Liver (tissue), 3 donors: ENCODE results near the gene APOBEC3A.

Experiments used
- EGR1 ChIP-seq, 2 donors: IDR thresholded peaks; 2 replicates each; pipeline ENCODE4 v1.6.1; 2016 to 2018; ENCODE audit warnings: antibody characterized with exemption in 2 of 2, low read depth in 2 of 2
- FOXA1 ChIP-seq: IDR thresholded peaks from 2 replicates; pipeline ENCODE4 v1.6.1; 2016; ENCODE audit warnings: antibody characterized with exemption
- JUND ChIP-seq, 2 donors: IDR thresholded peaks; 2 replicates each; pipeline ENCODE4 v1.6.1; 2016; ENCODE audit warnings: antibody characterized with exemption in 2 of 2
- RAD21 ChIP-seq, 2 donors: IDR thresholded peaks; 2 replicates each; pipeline ENCODE4 v1.6.1; 2016; ENCODE audit warnings: antibody characterized with exemption in 2 of 2, mild to moderate bottlenecking in 2 of 2
- SP1 ChIP-seq: IDR thresholded peaks from 2 replicates; pipeline ENCODE4 v1.6.1; 2018; ENCODE audit warnings: antibody characterized with exemption, mild to moderate bottlenecking
- TAF1 ChIP-seq: conservative IDR thresholded peaks from 2 replicates; pipeline ENCODE4 v1.6.1; 2016; ENCODE audit warnings: antibody characterized with exemption, mild to moderate bottlenecking
- YY1 ChIP-seq: IDR thresholded peaks from 2 replicates; pipeline ENCODE4 v1.6.1; 2016; ENCODE audit warnings: antibody characterized with exemption, mild to moderate bottlenecking
- TF ChIP-seq, protein P1 (sequence below): fragments of 150-350 bp; IDR thresholded peaks from 2 replicates; pipeline ENCODE4 v1.5.1; 2017; ENCODE audit warnings: improper control_type of control experiment, low read depth, low read length; ENCODE audit not compliant: missing input control
- TF ChIP-seq, protein P2 (sequence below): IDR thresholded peaks from 2 replicates; pipeline ENCODE4 v1.6.1; 2016; ENCODE audit warnings: antibody characterized with exemption
- TF ChIP-seq, protein P3 (sequence below): IDR thresholded peaks from 2 replicates; pipeline ENCODE4 v1.6.1; 2016; ENCODE audit warnings: antibody characterized with exemption
- TF ChIP-seq, protein P4 (sequence below): IDR thresholded peaks from 2 replicates; pipeline ENCODE4 v1.6.1; 2016; ENCODE audit warnings: antibody characterized with exemption, mild to moderate bottlenecking
- donor health status: healthy.
- donor health status: healthy.

DNA sequence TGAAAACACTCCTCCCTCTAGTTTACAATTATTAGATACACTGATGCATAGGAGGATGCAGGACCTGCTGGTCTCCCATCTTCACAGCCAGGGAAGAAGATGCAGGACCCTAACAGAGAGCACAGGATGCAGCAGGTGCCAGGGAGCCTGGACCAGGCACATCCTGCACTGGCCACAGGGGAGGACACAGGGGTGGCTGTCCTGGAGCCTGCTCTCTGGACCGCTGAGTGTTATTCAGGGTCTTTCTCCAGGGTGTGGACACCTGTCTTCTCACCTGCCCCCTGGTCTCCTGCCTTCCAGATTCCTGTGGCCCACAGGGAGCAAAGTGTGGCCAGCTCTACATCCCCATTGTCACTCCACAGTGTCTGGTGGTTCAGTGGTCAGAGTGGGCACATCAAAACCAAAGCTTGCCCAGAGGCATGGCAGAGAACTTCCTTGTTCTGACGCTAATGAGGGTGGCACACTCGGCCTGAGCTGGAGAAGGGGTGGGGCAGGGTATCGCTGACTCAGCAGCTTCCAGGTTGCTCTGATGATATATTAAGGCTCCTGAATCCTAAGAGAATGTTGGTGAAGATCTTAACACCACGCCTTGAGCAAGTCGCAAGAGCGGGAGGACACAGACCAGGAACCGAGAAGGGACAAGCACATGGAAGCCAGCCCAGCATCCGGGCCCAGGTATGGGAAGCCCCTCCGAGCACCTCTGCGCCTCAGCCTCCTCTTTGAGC, at the start of gene APOBEC3A:
- TF ChIP-seq, protein P1, sequence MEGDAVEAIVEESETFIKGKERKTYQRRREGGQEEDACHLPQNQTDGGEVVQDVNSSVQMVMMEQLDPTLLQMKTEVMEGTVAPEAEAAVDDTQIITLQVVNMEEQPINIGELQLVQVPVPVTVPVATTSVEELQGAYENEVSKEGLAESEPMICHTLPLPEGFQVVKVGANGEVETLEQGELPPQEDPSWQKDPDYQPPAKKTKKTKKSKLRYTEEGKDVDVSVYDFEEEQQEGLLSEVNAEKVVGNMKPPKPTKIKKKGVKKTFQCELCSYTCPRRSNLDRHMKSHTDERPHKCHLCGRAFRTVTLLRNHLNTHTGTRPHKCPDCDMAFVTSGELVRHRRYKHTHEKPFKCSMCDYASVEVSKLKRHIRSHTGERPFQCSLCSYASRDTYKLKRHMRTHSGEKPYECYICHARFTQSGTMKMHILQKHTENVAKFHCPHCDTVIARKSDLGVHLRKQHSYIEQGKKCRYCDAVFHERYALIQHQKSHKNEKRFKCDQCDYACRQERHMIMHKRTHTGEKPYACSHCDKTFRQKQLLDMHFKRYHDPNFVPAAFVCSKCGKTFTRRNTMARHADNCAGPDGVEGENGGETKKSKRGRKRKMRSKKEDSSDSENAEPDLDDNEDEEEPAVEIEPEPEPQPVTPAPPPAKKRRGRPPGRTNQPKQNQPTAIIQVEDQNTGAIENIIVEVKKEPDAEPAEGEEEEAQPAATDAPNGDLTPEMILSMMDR = no peak
- no peak for TF ChIP-seq SP1
- TF ChIP-seq TAF1 = no peak
- TF ChIP-seq EGR1 (IDR thresholded peaks at IDR 0.05; ENCODE audit: low read depth in 2 of 2) = no peak
- TF ChIP-seq YY1 = no peak
- TF ChIP-seq, protein P2, sequence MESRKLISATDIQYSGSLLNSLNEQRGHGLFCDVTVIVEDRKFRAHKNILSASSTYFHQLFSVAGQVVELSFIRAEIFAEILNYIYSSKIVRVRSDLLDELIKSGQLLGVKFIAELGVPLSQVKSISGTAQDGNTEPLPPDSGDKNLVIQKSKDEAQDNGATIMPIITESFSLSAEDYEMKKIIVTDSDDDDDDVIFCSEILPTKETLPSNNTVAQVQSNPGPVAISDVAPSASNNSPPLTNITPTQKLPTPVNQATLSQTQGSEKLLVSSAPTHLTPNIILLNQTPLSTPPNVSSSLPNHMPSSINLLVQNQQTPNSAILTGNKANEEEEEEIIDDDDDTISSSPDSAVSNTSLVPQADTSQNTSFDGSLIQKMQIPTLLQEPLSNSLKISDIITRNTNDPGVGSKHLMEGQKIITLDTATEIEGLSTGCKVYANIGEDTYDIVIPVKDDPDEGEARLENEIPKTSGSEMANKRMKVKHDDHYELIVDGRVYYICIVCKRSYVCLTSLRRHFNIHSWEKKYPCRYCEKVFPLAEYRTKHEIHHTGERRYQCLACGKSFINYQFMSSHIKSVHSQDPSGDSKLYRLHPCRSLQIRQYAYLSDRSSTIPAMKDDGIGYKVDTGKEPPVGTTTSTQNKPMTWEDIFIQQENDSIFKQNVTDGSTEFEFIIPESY = no peak
- no peak for TF ChIP-seq RAD21 (IDR thresholded peaks at IDR 0.05)
- no peak for TF ChIP-seq FOXA1
- TF ChIP-seq, protein P3, sequence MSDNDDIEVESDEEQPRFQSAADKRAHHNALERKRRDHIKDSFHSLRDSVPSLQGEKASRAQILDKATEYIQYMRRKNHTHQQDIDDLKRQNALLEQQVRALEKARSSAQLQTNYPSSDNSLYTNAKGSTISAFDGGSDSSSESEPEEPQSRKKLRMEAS = no peak
- TF ChIP-seq, protein P4, sequence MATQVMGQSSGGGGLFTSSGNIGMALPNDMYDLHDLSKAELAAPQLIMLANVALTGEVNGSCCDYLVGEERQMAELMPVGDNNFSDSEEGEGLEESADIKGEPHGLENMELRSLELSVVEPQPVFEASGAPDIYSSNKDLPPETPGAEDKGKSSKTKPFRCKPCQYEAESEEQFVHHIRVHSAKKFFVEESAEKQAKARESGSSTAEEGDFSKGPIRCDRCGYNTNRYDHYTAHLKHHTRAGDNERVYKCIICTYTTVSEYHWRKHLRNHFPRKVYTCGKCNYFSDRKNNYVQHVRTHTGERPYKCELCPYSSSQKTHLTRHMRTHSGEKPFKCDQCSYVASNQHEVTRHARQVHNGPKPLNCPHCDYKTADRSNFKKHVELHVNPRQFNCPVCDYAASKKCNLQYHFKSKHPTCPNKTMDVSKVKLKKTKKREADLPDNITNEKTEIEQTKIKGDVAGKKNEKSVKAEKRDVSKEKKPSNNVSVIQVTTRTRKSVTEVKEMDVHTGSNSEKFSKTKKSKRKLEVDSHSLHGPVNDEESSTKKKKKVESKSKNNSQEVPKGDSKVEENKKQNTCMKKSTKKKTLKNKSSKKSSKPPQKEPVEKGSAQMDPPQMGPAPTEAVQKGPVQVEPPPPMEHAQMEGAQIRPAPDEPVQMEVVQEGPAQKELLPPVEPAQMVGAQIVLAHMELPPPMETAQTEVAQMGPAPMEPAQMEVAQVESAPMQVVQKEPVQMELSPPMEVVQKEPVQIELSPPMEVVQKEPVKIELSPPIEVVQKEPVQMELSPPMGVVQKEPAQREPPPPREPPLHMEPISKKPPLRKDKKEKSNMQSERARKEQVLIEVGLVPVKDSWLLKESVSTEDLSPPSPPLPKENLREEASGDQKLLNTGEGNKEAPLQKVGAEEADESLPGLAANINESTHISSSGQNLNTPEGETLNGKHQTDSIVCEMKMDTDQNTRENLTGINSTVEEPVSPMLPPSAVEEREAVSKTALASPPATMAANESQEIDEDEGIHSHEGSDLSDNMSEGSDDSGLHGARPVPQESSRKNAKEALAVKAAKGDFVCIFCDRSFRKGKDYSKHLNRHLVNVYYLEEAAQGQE = no peak
- TF ChIP-seq JUND (IDR thresholded peaks at IDR 0.05) = no peak
